Measurements from ENCODE around the gene KLF2.

GRCh38 chr19:16345457-16345856, 20.8 kb downstream of the KLF2 start:
- TF ChIP-seq POLR2A (IDR thresholded peaks at IDR 0.05; ENCODE audit: low read depth, low read length): no peak
- no peak for TF ChIP-seq TAF1 (IDR thresholded peaks at IDR 0.05; ENCODE audit: low read depth, low read length)
- TF ChIP-seq POLR2AphosphoS5 (IDR thresholded peaks at IDR 0.05; ENCODE audit: low read depth, low read length): no peak
- no peak for TF ChIP-seq SPI1 (IDR thresholded peaks at IDR 0.05; ENCODE audit: low read depth, low read length)
- TF ChIP-seq PAX5 (IDR thresholded peaks at IDR 0.05; ENCODE audit: insufficient read depth, low read length, severe bottlenecking): no peak
- no peak for TF ChIP-seq POU2F2 (IDR thresholded peaks at IDR 0.05; ENCODE audit: low read depth, low read length)
